GM19452 (cell line): Measurements from ENCODE around the gene MMP12.
A peak's percentile ranks its signal among the peaks of the same experiment; 100 is the strongest.
"Not testable (repeated sequence)": the region's sequence is repeated elsewhere in the genome, so short reads cannot be mapped to it uniquely, and the experiment has no call there.

Experiments used
- ATAC-seq: cut with Tn5 transposase; IDR thresholded peaks from one replicate; pipeline ENCODE4 v1.9.1; 2021; ENCODE audit not compliant: unreplicated experiment

The MMP12 gene

DNA sequence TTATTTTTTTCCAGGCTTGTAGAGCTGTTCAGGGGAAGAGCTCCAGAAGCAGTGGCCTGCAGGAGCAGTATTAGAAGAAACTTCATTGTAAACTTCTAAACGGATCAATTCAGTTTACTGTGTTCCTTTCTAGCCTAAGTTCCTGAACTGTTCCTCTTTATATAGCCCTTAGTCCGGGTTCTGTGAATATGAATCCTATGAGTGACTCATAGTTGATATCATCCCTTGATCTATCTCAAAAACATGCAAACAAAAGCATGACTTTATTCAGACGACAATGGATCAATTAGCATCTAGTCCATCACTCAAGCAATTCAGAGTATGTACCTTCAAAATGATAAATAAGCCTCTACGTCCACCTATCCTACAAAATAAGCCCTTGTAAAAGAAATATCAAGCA lies at the start of gene MMP12:
Gene MMP12 (minus strand): TSS at position 131 of the 400 bp plus-strand sequence. CDS start 45 bp downstream, at position 86.
- no peak for ATAC-seq

DNA sequence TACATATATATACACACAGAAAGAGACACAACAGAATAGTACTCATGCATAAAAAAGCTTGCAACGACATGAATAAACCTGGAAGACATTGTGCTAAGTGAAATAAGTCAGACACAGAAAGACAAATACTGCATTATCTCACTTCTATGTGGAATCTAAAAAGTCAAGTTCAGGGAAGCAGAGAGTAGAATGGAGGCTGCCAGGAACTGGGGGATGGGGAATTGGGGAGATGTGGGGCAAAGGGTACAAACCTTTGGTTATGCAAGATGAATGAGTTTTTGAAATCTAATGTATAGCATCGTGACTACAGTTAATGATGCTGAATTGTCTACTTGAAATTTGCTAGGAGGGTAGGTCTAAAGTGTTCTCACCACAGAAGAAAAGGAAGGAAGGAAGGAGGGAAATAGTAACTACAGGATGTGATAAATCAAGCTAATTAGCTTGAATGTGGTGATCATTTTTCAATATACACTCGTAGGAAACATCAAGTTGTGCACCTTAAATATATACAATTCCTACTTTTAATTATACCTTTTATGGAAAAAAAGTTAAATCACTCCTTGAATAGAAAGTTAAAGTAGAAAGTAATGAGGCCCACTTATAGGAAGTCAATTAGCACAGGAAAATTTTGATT lies 46.9 kb upstream of the MMP12 start:
- ATAC-seq = no peak

DNA sequence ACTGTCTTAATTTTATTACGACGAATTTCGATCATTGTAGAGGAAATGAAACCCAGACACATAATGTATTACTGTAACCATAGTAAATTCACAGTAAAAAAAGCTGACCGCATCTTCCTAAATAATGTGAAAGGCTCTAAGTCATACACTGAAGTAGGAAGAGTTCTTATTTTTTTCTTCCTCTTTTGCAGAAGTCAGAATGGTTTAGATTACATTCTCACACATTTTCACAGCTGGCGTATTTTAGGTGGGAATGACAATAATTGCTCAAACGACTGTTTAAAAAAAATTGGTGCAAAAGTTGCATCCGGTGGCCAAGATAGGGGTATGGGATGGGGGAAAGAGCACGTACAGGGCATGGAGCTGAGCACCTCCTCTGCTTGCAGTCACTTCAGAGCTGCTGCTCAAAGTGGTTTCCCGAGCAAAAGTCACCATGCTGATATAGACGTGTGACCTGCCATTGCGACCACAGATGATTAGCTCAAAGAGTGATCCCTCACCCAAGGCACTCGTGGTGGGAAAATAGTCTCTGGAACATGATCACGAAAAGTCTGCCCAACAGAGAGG lies 45.4 kb upstream of the MMP12 start:
- ATAC-seq = peak; percentile 94

DNA sequence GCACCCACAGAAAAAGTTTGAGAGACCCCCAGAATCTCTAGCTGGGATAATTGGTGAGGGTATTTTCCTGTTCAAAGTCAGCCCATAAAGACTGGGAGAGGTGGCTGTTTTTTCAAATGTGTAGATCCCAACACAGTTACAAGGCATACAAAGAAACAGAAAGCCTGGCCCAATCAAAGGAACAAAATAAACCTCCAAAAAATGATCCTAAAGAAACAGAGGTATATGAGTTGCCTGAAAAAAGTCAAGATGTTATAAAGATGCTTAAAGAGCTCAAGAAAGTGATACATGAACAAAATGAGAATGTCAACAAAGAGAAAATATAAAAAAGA lies 40.2 kb upstream of the MMP12 start:
- no peak for ATAC-seq

GRCh38 chr11:102914238-102915043 lies 39.7 kb upstream of the MMP12 start:
- no peak for ATAC-seq

- ATAC-seq = no peak
Measured at GRCh38 chr11:102912482-102912830, 37.7 kb upstream of the MMP12 start.

DNA sequence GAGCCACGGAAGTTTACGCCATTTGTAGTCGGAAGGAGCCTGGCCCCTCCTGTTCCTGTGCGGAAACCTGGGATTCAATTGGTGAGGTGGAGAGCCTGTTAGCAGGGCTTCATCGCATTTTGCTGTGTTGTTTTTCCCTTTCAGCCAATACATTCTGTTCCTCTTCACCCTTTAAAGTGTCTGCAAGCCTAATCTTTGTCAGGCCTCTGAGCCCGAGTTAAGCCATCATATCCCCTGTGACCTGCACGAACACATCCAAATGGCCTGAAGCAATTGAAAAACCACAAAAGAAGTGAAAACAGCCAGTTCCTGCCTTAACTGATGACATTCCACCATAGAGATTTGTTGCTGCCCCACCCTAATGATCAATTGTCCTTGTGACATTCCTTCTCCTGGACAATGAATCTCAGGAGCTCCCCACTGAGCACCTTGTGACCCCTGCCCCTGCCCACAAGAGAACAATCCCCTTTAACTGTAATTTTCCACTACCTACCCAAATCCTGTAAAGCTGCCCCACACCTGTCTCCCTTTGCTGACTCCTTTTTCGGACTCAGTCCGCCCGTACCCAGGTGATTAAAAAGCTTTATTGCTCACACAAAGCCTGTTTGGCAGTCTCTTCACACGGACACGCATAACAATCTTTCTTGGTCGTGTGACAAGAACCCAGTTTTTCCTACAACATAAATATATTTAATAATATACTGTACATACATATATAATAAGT lies 37.1 kb upstream of the MMP12 start:
- no peak for ATAC-seq

DNA sequence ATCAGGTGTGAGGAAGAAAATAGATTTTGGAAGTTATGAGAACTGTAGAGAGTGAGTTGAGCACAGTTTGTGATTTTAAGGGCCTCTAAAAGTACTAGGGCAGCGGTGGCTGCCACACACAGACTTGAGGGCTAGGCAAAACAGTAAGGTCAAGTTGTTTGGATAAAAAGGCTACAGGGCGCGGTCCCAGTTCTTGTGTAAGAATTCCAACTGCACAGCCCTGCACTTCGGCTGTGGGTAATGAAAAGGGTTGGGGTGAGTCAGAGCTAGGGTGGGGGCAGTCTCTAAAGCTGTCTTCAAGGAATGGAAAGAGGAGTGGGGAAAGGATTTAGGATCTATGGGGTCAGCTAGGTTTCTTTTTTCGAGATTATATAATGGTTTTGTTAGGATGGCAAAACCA lies 31.1 kb upstream of the MMP12 start:
- ATAC-seq = not testable (repeated sequence)

DNA sequence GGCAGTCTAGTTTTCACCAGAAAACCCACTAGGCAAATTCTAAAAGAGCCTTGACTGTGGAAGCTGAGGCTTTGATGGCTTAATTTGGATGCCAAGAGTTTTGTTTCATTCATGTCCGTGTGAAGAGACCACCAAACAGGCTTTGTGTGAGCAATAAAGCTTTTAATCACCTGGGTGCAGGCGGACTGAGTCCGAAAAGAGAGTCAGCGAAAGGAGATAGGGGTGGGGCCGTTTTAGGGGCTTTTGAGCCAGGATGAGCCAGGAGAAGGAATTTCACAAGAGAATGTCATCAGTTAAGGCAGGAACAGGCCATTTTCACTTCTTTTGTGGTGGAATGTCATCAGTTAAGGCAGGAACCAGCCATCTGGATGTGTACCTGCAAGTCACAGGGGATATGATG lies 29.1 kb upstream of the MMP12 start:
- ATAC-seq = not testable (repeated sequence)

DNA sequence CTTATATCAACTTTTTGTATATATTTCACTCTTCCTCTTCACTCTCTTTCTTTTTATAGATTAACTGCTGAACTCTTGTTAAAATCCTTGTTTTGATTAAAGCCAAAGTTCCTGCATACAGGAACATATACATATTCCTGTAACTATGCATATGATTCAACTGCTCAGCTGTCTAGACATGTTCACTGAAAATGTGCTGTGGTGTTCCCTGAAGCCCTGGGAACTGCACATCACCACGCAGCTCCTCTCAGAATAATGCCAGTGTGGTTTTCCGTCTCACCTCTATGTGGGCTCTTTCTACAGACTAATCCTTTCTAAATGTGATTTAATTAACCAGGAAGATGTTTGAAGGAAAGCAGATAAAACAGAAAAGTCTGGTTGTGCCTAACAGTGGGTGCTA lies 25.6 kb upstream of the MMP12 start:
- ATAC-seq = no peak

DNA sequence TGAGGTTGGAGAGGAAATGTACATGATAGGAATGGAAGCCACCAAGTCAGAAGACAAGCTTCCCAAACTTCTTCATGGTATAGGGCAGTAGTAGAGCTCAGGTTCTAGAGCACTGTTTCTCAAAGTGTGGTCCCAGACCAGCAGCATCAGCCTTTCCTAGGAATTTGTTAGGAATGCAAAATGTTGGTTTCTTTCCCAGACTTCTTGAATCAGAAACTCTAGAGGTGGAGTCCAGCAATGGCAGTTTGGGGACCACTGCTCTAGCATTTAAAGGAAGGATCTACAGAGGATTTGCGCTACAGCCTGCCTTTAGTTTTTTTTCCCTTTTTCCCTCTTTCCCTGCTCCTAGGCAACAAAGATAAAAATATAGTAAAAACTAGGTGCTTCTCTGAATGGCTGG lies 17.0 kb upstream of the MMP12 start:
- no peak for ATAC-seq

GRCh38 chr11:102886999-102887398 lies 12.2 kb upstream of the MMP12 start:
- no peak for ATAC-seq

DNA sequence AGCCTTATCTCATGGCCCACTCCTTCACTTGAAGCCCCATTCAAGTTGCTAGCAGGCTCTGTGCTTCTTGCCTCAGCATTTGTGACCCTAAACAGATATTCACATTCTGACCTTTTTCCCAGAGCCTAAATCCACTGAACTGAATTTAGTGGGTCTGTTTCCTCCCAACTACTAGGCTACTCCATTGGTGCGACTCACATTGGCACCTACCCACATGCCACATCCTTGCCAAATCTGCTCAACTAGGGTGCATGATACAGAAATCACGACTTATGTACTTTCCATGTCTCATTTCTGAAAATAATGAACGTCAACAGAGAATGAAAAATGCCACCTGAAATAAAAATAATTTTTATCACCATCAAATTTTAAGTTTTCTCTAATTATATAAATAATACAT lies 8.4 kb upstream of the MMP12 start:
- no peak for ATAC-seq

- ATAC-seq = peak; percentile 73
Measured at GRCh38 chr11:102882389-102883024, 7.7 kb upstream of the MMP12 start.

DNA sequence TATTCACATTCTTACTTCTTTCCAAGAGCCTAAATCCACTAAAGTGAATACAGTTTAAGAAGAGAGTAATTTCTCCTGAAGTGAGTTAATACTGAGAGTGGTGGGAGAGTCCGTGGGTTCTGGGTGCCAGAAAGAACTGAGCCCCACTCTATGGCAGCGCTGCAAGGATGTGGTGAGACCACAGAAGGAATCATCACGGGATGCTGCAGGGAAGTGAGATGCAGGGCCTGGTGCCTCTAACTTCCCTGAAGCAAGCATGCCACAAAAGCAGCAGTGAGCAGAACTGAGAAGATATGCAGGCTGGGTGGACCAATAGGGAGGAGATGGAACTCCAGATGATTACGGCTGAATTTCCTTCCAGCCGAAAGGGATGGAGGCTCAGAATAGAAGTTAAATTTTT lies 5.0 kb upstream of the MMP12 start:
- no peak for ATAC-seq

DNA sequence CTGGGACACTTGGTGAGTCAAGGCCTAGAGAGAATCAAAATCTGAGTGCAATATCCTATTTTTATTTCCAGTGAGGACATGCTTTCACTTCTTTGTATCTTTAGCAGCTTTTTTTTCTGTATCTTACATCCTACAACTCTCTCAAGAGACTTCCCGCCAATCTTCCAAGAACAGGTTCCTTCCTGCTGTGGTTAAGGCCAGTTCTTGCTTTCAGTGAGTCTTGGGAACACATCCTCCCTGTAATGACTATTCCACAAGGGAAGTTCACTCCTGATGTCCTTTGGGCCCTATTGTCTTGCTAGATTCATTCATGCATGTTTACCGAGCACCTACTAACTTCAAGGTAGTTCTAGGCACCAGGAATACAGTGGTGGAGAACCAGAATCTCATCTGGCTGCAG lies 3.8 kb upstream of the MMP12 start:
- ATAC-seq = no peak

DNA sequence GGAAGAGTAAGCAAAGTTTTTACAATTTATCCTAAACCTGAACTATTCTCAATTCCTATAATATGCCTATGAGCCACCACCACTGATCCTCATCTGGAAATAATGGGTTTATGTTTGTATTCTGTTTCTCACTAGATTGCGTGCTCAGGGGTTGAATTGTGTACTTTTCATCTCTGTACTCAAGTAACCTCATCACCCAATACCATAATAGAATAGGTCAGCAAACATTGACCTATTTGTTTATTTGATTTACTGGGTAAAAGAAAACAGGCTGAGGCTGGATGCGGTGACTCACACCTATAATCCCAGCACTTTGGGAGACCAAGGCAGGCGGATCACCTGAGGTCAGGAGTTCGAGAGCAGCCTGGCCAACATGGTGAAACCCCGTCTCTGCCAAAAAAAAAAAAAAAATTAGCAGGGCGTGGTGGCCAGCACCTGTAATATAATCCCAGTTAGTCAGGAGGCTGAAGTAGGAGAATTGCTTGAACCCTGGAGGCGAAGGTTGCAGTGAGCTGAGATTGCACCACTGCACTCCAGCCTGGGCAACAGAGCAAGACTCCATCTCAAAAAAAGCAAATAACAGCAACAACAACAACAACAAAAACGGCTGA lies 5.3 kb downstream of the MMP12 start:
- not testable (repeated sequence) for ATAC-seq

DNA sequence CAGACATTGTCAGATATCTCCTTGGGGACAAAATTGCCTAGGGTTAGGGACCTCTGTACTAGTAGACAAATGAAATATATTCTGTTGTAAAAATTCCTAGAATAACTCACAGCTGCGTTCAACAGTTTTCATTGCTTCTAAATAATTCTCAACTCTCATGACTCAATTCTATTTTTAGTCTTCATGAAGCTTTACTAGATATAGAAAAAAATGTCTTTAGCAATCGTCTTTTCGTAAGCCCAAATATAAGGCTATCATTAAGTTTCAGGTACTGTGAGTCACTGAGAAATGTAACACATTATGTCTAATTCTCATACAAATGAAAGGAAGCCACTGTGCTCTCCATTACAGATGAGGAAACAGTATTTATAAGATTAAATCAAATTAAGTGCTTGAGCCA lies 6.4 kb downstream of the MMP12 start:
- no peak for ATAC-seq

DNA sequence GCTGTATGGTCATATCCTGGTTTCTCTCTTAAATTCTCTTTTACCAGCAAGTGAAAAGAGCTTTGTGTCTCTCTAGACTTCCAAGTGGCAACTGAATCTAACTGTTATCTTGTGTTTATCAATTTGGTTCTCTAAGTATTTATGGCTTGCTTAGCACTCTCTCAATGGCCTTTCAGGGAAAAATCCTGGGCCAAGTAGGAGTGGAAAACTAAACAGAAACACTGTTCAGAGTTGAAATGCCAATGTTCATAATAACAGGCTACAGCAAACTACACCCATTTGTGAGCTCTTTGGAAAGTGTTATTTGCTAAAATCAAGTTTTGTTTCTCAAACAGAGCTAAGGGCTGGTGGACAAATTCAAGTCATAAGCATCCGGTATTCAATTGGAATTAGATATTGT lies 10.1 kb downstream of the MMP12 start:
- ATAC-seq = no peak

DNA sequence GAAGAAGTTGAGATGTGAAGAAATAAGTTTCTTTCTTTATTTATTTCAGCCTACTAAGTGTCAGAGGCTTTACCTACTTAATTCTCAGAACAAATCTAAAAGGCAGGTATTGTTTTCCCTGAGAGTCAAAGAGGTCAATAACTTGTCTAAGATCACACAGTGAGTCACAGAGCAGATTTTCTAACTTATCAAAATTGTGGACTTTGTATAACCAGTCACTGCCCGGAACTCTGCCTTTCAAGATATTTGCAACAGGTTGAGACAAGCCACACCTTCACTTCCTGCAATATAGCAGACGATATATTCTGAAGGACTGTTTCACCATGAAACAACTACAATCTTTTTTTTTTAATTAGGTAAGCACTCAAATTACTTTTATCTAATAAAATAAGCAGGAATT lies 20.8 kb downstream of the MMP12 start:
- ATAC-seq = no peak

DNA sequence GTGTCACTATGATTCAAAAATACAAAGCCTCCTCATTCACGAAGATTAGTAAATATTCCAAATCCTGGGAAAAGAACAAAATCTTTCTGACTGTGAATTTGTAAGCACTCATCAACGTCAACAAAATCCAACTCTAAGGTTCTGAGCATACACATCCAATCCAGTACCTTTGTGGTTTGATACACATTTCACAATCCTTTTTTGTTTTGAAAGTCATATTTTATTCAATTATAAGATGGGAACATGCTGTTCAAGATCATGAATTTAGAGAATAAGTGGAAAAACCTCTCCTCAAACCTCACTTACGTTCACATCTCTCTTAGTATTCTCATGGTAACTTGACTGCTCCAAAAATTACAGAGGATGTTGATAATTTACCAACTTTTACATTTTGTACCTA lies 21.7 kb downstream of the MMP12 start:
- ATAC-seq = no peak
